GM19467 (cell line): Measurements from ENCODE around the gene CKLF.
"Not testable (repeated sequence)": the region's sequence is repeated elsewhere in the genome, so short reads cannot be mapped to it uniquely, and the experiment has no call there.

ENCODE experiments used
- ATAC-seq: cut with Tn5 transposase; IDR thresholded peaks from one replicate; pipeline ENCODE4 v1.9.1; 2021; ENCODE audit warnings: mild to moderate bottlenecking, moderate library complexity; ENCODE audit not compliant: unreplicated experiment

Gene CKLF

GRCh38 chr16:66566051-66566901, 13.9 kb downstream of the CKLF start, which contains the start of gene CMTM1:
Gene CMTM1, plus strand, starts transcription at chr16:66566439. Its CDS starts 75 bp downstream, at chr16:66566514.
- ATAC-seq = no peak

GRCh38 chr16:66567270-66567669, 14.9 kb downstream of the CKLF start:
- ATAC-seq = not testable (repeated sequence)

GRCh38 chr16:66568355-66568754, 16.0 kb downstream of the CKLF start:
- no peak for ATAC-seq

DNA sequence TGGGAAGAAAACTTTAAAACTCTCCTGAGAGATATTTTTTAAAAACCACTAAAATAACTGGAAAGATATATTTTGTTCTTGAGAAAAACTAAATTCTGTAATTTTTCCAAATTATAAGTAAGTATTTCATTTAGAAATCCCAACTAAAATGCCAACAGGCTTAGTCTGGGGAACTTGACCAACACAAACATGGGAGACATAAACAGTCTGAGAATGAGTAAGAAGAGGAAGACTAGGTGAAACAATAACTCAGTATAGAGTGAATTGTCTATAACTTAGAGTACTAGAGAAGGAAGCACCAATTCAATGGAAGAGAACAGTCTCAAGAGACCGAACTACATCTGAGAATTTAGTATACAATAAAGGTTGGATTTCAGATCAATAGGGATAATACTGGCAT, 16.8 kb downstream of the CKLF start:
- no peak for ATAC-seq

DNA sequence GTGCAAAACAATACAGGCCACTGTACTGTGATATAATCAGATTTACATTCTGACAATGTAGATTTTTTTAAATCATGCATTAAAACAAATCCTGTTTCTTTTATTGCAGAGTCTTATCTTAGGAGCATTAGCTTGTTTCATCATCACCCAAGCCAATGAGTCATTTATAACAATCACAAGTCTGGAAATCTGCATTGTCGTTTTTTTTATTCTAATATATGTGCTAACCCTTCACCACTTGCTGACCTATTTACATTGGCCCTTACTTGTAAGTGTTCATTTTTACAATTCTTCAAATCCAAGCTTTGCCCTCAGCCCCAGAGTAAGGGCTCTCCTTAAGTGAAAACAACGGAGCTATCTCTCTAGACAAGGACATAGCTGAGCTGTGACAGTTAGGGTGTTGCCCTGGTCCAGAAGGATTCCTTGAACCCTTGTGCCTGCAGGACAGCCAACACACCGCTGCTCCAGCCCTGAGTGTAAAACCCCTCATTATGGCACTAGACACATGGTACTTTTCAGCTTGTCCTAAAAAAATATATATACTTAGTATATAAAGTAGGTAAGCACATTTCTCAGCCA, 17.5 kb downstream of the CKLF start:
- no peak for ATAC-seq

- no peak for ATAC-seq
Observed at GRCh38 chr16:66572356-66572755, 20.0 kb downstream of the CKLF start.

- no peak for ATAC-seq
Observed at GRCh38 chr16:66574081-66574480, 21.7 kb downstream of the CKLF start.

DNA sequence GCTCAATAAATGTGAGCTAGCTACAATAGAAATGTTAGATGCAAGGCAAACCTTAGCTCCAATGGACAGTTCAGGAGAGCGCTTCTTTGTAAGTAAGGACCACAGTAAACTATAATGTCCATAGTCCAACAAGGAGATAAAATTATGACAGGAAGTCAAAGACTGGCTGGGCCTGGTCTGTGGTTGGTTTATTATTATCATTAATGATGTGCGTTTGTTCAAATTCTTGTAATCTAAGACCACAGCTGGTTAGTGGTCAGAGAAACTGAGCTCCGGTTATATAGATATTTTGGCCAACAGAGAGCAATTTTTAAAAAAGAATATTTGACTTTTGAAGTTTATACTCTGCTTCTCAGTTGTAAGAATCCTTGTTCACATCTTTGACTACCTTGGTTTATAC, 22.2 kb downstream of the CKLF start:
- no peak for ATAC-seq

- ATAC-seq = no peak
Observed at GRCh38 chr16:66575060-66575459, 22.7 kb downstream of the CKLF start.

GRCh38 chr16:66576296-66576695, 23.9 kb downstream of the CKLF start:
- ATAC-seq = no peak

DNA sequence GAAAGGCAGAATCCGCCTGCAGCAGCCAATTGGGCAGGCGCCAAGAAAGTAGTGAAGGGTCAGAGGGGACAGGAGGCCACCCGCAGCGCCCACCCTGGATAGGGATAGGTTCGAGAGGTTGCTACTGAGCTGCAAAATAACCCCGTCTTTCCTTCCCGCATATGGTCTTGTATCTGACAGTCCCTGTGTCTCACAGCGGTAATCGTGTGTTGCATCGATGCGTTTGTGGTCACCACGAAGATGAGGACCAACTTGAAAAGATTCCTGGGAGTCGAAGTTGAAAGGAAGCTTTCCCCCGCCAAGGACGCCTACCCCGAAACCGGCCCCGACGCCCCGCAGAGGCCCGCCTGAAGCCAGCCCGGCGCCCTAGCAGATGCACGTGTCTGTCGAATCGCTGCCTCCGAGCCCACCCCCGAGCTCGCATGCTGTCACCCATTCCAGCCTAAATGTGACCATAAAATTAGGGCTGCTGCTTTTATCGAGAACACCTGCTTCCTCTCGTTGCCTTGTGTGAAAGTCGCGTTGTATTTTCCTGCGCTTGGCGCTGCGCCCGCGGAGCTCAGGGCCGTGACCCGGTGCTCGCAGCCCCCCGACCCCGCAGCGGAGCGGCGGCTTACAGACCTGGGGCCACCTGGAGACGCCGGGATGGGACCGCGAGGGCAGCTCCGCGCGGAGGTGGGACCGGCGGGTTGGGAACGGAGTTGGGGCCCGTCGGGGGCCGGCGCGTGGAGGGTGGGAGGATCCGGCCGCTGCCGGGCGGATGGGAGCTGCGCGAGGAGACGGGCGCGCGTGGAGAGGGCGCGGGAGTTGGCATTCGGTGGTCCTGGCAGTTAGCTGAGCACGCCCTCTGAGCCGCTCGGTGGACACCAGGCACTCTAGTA, 26.5 kb downstream of the CKLF start, which contains the start of gene CMTM2:
TSS of gene CMTM2 (plus strand) at position 813 of the 881 bp plus-strand sequence. CDS start 145 bp downstream, outside the sequence.
- no peak for ATAC-seq

- ATAC-seq = no peak
Observed at GRCh38 chr16:66580605-66581209, 28.3 kb downstream of the CKLF start.

DNA sequence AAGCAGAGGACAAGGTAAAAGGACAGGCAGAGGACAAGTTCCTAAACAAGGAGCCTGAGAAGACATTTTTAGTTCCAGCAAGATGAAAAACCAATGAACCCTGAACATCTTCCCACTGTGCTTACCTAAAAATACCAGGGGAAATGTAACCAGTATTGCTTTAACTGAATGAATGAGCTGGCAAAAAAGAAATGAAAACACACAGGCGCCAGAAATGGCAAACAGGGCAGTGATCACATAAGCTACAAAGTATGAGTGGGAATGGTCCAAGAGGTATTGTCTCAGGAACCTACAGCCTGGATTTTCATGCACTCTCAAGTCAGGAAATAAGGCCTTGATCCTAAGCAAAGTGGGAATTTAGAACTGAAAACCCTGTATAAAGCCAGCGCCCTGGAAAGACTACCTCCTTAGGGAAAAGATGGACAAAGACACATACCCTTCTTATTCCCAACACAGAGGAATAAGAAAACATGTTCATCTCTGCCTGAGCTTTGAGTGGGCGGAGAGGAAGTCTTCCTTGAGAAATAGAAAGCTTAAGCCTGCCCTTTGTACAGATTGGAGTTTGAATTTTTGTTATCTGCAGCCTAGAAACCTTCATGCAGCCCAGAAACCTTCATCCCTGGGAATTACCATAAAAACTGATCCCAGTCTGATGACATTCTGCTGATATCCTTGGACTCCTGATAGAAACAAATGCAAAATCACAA, 29.0 kb downstream of the CKLF start:
- ATAC-seq = no peak

DNA sequence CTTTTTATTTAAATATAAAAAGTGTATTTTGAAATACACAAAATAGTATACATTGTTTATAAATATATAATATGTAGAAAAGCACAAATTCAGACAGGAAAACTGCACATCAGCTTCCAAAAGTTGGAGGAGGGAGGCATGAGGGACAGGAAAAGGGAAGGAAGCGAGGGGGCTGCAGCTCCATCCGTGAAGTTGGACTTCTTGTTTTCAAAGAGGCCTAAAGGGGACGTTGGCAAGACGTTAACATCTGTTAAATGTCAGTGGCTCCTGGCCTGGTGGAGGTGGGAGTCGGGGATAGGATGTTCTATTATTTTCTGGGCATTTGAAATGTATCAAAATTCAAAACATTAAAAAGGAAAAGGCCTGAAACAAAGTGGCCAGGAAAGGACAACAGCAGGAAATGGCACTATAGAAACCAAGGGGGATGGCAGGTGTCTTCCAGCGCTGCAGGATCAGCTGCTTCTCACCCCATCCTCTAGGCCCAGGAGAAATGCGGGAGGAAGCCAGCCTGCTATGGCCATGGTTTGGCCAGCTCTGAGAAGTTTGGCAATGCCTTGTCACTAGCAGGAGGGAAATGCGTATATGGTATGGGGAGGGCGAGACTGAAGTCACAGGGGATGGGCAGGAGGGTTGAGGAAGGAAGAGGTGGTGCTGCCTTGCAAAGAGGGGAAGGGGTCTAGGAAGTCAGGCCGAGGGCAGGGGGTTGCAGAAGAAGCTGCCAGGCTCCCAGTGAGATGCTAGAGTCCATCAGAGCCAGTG, 33.3 kb downstream of the CKLF start:
- ATAC-seq = no peak

GRCh38 chr16:66587881-66588600, 35.7 kb downstream of the CKLF start:
- ATAC-seq = no peak

GRCh38 chr16:66588981-66589713, 36.8 kb downstream of the CKLF start:
- peak; percentile 71 for ATAC-seq

GRCh38 chr16:66590322-66590721, 37.9 kb downstream of the CKLF start:
- no peak for ATAC-seq

DNA sequence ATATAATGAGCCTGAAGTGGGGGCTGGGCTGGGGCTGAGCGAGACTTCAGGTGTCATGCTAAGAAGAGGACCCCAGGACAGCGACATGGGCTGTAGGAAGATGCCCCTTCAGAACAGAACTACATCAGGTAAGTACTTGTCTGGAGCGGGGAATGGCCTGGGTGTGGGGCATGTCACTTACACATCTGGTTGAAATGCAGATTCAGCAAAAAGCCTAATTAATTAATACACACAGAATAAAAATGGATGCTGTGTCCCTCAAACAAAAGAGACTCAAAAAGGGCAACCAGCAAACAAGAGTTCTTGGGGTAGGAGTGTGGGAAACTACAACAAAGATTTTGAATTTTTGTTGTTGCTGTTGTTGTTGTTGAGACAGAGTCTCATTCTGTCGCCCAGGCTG, 38.6 kb downstream of the CKLF start:
- no peak for ATAC-seq
